ENCODE results near the gene KCNN3.

The KCNN3 gene

DNA sequence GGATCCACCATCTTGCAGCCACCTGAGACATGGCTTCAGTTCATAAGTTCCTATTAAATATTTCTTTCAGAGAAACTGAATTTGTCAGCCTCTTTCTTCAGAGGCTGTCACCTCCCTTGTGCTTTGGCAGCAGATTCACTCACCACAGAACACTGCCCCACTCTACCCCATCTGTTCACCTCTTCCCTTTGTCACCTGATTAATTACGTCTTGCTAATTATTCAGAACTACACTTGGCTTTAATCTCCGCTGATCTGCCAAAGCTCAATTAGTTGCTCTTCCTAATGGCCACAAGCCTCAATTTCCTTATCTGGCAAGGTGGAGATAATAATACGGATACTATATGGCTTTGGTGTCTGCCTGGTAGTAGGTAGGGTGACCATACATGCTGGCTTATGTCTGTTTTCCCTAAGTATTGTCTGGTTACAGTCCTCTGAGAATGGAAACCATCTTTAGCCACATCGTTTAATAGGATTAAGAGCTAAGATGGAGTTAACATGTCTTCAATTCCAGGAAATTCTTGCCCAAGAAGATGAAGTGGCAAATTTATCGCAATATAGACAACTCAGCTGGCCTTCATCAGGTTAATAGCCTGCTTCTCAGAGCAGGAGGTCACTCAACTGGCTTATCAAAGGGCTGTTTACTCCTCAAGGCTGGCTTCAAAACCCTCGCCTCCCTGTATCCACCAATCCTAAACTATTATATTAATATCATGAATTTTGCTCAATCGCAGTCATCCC lies 203.9 kb downstream of the KCNN3 start:
- no peak for DNase-seq (ENCODE audit: low read depth in 2 of 2, low spot score in 1 of 2)

- DNase-seq (ENCODE audit: low read depth in 2 of 2, low spot score in 1 of 2) = no peak
These were observed 205.6 kb downstream of the KCNN3 start for GRCh38 chr1:154664331-154665002.

DNA sequence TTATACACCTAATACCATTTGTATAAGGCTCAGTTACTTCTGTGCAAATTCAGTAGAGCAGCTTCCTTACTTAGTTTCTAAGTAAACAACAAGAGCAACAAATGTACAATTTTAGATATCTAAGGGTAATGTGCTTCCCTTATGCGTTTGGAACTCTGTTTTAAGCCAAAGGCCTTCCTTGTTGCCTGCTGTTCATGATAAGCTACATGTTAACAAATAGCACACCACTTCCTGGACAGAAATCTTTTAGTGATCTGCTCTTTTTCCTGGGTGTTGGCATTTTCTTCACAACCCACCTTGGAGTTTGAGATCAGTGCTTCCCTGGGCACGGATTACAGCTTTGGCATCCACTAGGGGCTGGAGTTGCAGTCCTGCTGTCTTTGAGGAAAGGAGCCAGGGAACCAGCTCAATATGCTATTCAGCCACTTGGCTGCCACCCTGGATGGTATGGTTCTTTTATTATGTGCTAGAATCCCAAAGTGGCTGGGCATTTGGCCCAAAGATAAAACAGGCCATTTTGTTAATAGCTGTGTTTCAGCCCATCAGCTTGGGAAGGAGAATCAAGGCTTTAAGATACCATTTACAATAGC lies 206.5 kb downstream of the KCNN3 start:
- DNase-seq (ENCODE audit: low read depth in 2 of 2, low spot score in 1 of 2) = no peak

GRCh38 chr1:154661110-154661509 lies 209.0 kb downstream of the KCNN3 start:
- DNase-seq (ENCODE audit: low read depth in 2 of 2, low spot score in 1 of 2) = no peak

GRCh38 chr1:154659823-154660592 lies 210.1 kb downstream of the KCNN3 start:
- no peak for DNase-seq (ENCODE audit: low read depth in 2 of 2, low spot score in 1 of 2)

DNA sequence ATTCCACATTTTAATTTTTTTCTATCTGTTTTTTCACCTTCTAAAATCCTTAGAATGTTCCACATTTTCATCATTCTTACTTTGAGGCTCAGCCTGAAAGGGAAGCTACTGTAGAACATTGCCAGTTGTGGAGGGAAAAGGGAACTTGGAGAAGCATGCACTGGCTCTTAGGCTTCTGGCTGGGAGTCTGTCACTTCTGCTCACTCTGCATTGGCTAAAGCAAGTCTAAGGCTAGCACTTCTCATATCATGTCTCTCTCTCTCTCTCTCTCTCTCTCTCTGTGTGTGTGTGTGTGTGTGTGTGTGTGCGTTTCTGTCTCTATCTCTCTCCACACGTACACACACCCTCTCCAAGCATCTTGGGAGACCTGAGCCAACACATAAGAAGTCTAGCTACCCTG lies 212.5 kb downstream of the KCNN3 start:
- DNase-seq (ENCODE audit: low read depth in 2 of 2, low spot score in 1 of 2) = no peak

DNA sequence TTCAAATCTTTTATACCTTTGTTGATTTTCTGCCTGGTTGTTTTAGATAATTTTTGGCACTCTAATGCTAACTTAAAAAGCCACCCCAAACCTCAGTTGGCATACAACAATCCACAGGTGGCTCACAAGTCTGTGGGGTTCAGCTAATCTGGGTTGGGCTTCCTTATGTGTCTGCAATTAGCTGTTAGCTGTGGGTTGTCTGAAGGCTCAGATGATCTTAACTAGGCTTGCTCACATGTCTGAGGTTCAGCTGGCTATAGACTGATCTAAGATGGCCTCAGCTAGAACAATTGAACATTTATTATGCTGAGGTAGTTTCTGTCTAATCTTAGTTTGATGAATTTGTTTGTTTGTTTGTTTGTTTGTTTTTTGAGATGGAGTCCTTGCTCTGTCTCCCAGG lies 217.2 kb downstream of the KCNN3 start:
- no peak for DNase-seq (ENCODE audit: low read depth in 2 of 2, low spot score in 1 of 2)

All from stimulated activated CD8-positive, alpha-beta memory T cell treated with anti-CD3 and anti-CD28 coated beads, Interleukin-4, amount 100 ng/mL, for 1 hour (primary cell).